Body of pancreas (tissue), 4 donors: ENCODE results near the gene ETV3.

Experiments
- POLR2A ChIP-seq, 3 donors: fragments of 450-650 bp; IDR thresholded peaks; one replicate each; pipeline ENCODE4 v1.6.1; 2016; ENCODE audit warnings: antibody characterized with exemption in 3 of 3, mild to moderate bottlenecking in 2 of 3
- TF ChIP-seq, protein P1 (sequence below), 7 experiments: fragments of 450-650 bp in 4 of 7; fragments of 200-600 bp in 3 of 7; sonication (generic) in 3 of 7; IDR thresholded peaks; one replicate each; pipeline ENCODE4 v1.5.1; 2016 to 2019; ENCODE audit warnings: antibody characterized with exemption in 7 of 7

GRCh38 chr1:157113631-157114030 lies 24.6 kb downstream of the ETV3 start:
- TF ChIP-seq, protein P1, sequence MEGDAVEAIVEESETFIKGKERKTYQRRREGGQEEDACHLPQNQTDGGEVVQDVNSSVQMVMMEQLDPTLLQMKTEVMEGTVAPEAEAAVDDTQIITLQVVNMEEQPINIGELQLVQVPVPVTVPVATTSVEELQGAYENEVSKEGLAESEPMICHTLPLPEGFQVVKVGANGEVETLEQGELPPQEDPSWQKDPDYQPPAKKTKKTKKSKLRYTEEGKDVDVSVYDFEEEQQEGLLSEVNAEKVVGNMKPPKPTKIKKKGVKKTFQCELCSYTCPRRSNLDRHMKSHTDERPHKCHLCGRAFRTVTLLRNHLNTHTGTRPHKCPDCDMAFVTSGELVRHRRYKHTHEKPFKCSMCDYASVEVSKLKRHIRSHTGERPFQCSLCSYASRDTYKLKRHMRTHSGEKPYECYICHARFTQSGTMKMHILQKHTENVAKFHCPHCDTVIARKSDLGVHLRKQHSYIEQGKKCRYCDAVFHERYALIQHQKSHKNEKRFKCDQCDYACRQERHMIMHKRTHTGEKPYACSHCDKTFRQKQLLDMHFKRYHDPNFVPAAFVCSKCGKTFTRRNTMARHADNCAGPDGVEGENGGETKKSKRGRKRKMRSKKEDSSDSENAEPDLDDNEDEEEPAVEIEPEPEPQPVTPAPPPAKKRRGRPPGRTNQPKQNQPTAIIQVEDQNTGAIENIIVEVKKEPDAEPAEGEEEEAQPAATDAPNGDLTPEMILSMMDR (IDR thresholded peaks at IDR 0.05): no peak
- no peak for TF ChIP-seq POLR2A (IDR thresholded peaks at IDR 0.05)
